ENCODE measurements around the gene CTNNBIP1.
"Not testable (repeated sequence)": the region's sequence is repeated elsewhere in the genome, so short reads cannot be mapped to it uniquely, and the experiment has no call there.

The CTNNBIP1 gene

DNA sequence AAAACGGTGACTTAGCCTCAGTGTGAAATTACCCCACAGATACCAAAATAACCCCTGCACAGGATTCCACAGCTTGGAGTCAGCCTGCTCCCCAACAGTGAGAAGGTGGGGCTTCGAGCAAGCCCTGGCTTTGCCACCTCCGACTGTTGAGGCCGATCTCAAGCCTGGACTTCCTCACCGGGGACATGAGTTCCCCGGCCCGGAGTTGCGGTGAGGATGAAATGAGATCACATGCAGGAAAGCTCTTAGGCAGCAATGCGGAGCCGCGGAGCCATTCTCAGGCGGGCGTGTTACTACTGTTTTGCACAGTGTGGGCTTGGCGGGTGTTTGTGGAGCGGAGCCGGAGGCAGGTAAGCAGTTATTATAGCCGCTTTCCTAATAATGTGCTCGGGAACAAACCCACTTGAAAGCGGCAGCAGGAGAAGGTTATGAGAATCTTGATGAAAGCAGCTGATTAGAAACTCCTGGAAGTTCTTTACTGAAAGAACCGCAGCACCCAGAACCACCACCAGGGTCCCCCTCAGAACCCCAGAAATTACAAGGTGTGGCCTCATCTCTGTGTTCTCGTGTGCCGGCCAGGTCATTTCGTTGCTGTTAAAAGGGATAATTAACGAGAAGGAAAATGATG is 82.4 kb downstream of the CTNNBIP1 start:
- peak; percentile 42 to 67 (median 56) for DNase-seq

DNA sequence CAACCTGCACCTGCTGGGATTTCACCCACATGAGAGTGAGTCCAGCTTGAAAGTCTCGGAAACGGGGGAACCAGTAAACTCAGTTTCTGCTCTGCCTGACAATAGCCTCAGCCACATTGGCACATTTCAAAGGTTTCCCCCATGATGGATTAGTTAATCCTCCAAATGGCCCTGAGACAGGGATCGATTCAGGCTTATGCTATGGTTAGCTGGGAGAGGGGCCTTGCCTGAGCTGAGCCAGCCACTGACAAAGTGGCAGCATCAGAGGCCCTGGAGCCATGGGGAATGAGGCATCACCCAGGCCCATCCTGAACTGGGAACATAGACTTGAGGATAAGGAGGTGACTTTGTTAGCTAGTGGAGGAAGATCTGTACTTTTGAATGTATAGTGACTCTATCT is 83.5 kb downstream of the CTNNBIP1 start:
- no peak for DNase-seq

DNA sequence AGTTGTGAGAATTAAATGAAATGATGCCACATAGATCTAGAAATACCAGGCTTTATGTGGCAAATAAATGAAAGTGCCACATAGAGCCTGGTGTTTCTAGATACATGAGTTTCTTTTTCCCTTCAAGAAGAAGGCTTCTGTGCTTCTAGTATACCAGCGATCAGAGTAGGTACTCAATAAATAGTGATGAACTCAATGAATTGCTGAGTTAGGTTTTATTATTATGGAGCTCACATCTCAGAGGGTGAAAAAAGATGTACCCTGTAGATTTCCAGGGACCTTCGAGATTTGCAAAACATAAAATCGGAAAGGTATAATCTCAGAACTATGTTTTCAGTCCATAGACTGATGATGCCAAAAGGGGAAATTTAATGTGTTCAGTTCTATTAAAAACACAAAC is 84.0 kb downstream of the CTNNBIP1 start:
- DNase-seq = no peak

DNA sequence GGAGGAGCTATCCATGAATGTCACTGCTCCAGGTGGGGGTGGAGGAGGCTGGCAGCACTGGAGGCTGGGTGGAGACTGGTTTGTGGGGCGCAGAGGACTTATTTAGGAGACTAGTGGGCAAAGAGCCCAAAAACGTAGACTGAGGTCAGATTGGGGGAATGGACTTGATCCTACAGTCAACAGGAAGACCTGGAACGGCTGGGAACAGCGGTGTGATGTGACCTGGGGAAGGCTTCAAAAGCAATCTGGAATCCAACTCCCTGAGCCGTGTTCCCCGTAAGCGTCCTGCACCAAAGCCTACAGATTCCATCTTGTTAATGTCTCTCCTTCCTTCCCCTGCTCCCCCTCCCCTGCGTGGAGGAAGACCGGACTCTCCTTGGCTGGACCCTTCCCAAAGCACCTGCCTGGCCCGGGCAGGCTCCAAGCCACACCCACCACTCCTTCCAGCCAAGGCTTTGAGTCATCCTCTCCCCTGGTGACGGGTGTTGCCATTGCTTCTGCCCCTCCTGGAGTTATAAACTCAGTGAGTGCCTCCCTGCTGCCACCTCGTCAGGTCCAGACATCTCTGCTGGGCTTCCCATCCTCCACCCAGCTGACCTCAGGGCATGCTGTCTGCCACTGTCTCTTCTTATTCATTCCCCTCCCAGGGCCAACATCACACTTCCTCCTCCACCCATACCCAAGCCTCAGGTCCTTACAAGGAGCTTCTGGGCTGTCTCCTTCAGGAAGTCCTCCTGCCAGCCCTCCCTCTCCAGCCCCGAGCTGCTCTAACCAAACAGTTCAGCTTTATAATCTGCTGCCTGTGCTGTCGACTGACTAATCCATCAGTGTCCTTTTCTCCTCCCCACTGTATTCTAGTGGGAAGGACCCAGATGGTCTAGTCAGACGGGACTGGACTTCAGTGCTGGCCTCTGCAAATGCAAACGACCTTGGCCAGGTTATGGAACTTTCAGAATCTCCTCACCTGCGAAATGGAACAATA is 84.7 kb downstream of the CTNNBIP1 start:
- DNase-seq = peak; percentile 73 to 88 (median 82)

DNA sequence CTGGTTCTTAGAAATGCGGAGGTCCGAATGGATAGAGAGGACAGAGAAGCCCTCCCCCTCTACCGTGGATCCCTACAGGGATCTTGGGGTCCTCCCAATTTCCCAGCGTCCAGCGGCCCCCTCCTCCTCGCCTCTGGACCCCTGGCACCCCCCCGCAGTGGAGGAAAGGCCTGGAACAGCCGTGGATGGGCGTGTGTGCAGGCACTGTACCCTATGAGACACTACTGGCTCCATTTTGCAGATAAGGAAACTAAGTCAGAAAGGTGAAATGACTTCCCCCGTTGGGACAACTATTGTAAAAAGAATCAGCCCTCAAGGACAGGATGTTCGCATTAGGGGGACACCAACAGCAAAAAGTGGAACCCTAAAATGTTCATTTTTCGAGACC is 85.4 kb downstream of the CTNNBIP1 start:
- DNase-seq = no peak

DNA sequence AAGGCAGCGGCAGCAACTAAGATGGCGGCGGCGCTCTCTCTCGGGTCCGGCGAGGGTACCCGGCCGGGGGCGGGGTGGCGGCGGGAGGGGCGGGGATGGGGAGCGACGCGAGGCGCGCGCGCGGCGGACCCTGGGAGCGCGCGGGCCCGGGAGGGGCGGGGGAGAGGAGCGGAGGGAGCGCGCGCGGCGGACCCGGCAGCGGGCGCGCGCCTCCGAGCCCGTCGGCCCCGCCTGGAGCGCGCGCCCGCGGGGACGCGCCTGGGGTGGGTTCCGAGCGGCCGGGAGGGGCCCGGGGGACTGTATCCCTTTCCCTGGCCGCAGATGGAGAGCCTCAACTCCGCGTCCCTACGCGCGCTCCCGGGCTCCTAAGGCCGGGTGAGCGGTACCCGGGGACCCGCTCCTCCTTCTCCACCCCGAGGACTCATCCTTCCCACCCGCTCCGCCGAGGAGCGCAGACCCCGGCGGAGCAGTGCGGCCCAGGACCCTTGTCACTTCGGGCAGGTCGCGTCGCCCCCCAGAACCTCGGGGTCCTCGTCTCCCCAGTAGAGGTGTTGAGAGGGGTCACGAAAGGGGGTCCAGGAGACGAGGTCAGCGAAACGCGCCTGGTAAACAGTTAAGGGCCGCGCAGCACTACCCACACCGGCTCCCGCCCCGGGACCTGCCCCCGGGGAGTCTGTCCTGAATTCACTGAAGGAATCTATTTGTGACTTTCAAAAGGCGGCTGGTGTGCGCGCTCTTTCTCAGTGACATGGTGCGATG is 85.9 kb downstream of the CTNNBIP1 start, which contains the start of gene CLSTN1:
Gene CLSTN1, minus strand, starts transcription at position 23 of the 759 bp plus-strand sequence. CDS start 232 bp downstream, outside the sequence.
- DNase-seq = peak; percentile 78 to 94 (median 86)

DNA sequence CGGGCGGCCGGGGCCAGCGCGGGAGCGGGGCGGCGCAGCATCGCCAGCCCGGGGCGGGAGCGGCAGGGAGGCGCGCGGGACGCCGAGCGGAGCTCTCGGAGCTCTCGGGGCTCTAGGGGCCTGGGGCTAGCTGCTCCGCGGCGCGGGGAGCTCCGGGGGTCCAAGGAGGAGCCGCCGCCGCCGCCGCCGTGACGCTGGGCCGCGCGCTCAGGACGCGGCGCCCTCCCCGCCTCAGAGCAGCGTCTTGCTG is 86.5 kb downstream of the CTNNBIP1 start:
- DNase-seq = no peak

DNA sequence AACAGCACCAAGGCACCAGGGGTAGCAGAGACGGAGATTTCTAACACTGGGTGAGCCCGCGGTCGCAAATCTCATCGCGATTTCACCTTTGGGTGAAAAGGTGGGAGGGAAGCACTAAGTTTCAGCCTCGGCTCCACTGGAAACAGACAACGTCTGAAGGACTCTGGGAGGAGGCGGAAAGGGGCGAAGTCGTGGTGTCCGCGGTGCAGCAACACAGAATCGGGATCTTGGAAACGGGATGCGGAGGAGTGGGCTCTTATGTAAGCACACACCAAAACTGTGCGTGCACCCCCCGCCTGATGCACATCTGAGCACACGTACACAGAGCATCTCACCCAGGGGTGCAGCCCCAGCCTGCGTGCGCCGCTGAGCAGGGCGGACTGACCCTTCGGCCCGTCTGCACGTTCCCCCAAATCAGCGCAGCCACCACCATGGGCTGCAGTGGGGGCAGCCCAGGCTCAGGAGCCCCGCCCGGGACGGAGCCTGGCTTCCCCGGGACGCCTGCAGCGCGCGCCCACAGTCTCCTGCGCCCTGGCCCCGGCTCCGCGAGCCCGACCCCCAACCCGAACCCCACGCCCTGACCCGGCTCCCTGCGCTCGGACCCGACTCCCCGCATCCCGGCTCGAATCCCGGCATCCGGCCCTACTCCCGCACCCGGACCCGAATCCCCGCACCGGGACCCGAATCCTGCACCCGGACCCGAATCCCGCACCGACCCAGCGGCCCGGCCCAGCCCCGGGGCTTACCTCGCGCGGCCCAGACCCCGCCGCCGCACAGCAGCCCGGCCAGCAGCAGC is 87.0 kb downstream of the CTNNBIP1 start:
- DNase-seq = peak; percentile 49 to 68 (median 54)

DNA sequence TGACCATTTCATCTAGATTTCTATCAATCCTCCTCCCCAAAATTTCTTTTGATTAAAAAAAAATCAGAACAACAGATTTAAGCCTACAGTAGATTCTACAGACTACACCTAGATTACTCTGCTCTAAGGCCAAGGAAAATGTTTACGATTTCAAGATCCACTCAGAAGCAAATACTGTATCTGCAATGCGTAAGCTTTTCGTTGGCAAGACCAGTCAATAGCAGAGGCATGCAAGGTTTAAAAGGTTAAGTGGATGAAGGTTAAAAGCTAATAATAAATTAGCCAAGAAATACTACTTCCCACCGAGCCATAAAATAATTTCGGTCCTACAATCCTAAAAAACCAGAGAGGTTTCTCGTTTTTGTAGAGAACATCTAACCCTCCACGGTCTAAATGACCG is 87.6 kb downstream of the CTNNBIP1 start:
- no peak for DNase-seq

DNA sequence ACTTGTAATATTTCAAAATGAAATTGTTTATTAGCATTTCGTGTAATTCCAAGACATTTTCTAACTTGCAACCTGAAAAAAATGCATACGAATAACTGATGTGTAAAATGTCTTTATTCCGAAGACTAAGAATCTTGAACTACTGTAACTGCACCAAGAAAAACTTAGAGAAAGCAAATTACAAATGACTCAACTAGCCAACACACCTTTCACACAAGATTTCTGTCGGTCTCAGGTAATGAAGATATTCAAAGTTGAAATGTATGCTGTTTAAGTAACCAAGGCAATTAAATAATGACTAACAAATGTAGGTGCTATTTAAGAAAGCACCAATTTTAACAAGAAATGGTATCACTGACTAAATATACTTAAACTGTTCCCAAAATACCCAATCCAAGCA is 88.4 kb downstream of the CTNNBIP1 start:
- DNase-seq = no peak

DNA sequence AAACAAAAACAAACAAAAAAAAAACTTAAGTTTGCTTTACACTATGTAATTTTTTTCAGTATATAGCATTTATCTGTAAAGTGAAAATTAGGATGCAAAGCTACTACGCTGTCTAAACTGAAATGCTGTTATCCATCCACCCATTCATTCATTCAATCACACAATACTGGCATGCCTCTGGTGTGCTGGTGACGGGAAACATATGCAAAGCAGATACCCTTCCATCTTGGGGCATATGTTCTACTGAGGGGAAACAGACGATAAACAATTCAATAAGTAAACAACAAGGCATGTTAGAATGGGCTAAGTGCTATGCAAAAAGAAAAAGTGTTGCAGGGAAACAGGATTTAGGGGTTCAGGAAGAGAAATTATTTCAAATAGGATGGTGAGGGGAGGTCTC is 89.5 kb downstream of the CTNNBIP1 start:
- no peak for DNase-seq

DNA sequence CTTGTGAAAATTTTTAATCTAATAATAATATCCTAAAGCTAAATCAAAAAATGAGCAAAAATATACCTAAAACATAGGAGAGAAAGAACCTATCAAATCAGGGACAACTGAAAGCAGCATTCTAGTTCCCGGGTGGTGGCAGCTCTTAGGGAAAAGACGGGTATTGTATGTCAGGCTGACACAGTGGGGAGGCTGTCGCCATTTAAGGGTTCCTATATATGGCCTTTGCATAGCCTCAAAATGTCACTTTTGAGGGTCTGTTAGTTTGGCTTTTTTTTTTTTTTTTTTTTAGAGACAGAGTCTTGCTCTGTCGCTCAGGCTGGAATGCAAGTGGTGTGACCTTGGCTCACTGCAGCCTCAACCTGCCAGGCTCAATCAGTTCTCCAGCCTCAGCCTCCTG is 92.3 kb downstream of the CTNNBIP1 start:
- DNase-seq = no peak

DNA sequence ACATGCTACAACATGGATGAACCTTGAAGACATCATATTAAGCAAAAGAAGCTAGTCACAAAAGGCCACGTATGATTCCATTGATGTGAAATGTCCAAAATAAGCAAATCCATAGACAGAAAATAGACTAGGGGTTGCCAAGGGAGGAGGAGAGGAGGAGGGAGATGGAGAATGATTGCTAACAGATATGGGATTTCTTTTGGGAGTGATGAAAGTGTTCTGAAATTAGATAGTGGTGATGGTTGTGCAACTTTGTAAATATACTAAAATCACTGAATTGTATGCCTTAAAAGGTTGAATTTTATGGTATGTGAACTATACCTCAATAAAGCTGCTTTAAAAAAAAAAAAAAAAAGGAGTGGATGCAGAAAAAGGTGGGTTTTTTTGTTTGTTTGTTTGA is 93.9 kb downstream of the CTNNBIP1 start:
- no peak for DNase-seq

DNA sequence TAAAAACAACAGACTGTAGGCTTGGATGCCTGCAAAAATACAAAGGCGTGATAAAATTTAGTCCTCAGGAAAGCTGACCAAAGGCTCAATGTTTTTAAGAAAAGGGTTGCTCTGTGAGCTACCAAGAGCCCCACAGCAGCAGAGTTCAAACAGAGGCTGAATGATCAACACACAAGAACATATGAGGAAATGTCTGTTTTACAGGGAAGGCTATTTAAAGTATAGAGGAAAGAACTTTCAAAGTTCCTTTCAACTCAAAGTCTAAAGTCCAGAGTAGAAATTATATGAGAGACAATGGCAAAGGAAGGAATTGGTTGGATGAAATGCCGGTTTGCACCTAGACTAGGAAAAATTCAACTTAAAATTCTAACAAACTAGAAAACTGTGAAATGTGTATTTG is 94.9 kb downstream of the CTNNBIP1 start:
- DNase-seq = peak in 2 of 4 experiments; percentile 13 to 29

DNA sequence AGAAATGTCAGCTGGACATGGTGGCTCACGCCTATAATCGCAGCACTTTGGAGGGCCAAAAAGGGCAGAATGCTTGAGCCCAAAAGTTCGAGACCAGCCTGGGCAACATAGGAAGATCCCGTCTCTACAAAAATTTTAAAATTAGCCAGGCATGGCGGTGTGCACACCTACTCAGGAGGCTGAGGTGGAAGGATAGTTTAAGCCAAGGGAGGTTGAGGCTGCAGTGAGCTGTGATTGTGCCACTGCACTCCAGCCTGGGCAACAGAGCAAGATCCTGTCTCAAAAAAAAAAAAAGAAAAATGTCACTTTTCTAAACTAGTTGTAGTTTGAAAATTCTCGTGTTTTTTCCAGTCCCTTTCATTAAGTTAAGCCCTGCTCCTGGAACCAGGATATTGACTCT is 95.5 kb downstream of the CTNNBIP1 start:
- no peak for DNase-seq

DNA sequence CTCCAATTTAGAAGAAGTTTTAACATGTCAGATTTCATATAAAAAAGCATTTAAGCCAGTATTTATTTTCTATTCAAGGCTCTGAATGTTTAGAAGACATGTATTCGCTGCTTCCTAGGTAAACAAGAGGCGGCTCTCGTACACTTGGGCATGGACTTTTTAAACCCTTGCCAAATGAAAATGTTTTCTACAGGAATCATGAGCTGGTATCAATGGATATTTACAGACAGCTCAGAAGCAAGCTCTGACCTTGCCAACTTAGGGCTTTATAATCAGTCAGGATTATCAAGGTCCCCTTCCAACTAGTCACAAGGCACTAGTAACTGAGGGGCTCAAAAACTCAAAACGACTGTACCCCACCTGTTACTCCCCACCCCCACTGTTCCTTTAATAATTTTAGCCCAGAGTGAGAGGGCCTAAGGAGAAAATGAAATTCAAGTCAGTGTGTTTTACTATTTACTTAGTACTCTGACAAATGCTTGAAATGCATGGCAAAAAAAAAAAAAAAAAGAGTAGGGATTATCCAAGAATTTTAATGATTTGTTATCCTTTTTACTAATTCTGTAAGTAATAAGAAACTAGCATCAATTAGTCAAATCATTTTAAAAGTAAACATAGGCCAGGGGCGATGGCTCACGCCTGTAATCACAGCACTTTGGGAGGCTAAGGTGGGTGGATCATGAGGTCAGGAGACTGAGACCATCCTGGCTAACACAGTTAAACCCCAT is 98.7 kb downstream of the CTNNBIP1 start:
- DNase-seq = no peak

DNA sequence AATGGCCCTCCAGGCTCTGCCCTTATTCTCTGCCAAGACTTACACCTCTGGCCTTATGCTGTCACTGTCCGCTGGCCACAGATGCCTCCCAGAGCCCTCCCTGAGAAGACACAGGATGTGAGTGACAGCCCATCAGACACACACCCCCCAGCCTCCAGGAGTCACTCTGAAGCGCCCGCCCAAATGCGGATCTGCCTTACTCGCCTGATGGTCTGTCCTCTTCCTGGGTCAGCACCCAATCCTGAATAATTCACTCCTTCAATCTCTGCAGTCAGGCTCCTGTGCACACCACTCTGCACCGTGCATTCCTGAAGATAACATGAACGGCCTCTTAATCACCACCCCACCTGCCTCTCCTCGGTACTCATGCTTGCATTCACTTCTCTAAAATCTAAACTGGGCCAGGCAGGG is 101.0 kb downstream of the CTNNBIP1 start:
- DNase-seq = no peak

DNA sequence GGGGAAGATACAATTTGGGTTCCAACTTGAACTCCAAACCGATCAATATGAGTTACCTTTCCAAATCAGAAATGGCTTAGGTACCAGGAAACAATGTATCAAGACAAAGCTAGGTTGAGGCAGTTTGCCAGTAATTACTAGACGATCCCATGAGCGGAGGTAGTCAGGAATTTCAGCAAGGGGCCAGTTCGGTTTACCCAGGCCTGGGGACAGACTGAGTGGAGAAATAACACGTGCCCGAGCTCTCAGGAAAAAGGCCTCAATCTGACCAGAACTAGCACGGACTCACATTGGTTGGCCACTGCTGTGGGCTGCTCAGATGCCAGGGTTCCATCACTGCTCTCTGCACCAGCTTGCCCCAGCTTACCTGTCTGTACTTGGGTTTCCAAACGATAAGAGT is 101.6 kb downstream of the CTNNBIP1 start:
- no peak for DNase-seq

DNA sequence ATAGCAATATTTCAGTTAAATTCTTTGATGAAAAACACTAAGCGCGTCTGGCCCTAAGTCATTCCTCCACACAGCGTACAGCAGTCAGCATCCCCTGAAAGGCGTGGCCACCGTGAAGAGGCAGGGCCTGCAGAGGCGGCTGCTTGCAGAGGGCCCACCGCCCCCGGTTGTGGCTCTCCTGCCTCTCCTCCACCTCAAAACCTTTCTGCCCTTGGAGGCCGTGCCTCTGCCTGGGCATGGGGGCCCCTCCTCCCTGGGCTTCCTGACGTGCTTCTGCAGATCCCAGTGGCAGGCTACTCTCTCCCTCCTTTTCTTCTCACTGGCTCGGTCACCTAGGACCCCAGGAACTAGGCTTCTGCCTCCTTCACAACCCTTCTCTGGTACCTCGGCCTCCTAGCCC is 102.5 kb downstream of the CTNNBIP1 start:
- DNase-seq = no peak

DNA sequence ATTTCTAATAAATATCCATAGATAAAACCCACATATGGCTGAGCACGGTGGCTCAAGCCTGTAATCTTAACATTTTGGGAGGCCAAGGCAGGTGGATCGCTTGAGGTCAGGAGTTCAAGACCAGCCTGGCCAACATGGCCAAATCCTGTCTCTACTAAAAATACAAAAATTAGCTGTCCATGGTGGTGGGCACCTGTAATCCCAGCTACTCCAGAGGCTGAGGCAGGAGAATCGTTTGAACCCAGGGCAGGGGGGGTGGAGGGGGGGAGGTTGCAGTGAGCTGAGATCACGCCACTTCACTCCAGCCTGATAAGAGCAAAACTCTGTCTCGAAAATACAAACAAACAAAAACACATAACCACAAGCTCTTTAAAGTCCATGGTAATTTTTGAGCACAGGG is 104.1 kb downstream of the CTNNBIP1 start:
- DNase-seq = not testable (repeated sequence)

DNA sequence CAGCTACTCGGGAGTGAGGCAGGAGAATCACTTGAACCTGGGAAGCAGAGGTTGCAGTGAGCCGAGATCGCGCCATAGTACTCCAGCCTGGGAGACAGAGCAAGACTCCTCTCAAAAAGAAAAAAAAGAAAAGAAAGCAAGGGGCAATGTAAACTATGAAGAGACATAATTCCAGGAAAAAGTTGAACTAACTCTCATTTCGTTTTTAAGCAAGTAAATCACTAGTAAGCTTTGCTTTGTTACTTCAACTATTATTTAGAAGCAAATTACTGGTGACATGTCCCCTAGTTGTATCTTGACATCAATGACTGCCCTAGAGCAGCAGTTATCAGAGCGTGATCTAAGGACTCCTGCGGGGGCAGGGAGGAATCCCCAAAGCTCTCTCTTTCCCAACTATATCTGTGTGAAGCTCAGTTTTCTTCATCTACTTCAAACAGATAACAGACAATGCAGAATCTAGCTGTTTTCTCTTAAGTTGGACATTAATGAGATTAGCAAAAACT is 105.0 kb downstream of the CTNNBIP1 start:
- DNase-seq = no peak
